ENCODE results near the gene BAG1. TPM values are rescaled to one million over a fixed set of nuclear protein-coding genes. Genes with fewer than 3 reads are reported as not detected.
A peak's percentile ranks its signal among the peaks of the same experiment; 100 is the strongest.

The BAG1 gene
- total RNA-seq, 1 donor from 2014 or later = 58.3 TPM

- DNase-seq (peak; percentile 97), ATAC-seq (ENCODE audit: low read depth) (peak; percentile 80)
- POLR2A ChIA-PET = interaction anchor here (0.6 to 2.2 kb wide), 32 partner anchors 8 to 1320 kb away, joined by 3 to 22 read pairs (median 5); partner anchors contain the start of genes B4GALT1, BAG1, CHMP5 and DNAJA1
- Mint-ChIP-seq H3K36me3 (ENCODE audit: low read depth) (peaks cover 43% of the 10 kb centered on the region), H3K4me3 (peak within 1 kb of the TSS; percentile 99), H3K9me3 (no peaks in the 10 kb centered on the region), H3K27me3 (no peaks in the 10 kb centered on the region), H3K4me1 (peaks cover 62% of the 10 kb centered on the region), H3K27ac (peak within 1 kb of the TSS; percentile 100)
- CTCF ChIA-PET = interaction anchor here (0.7 to 1.2 kb wide), 3 partner anchors 26 to 183 kb away, joined by 3 to 4 read pairs (median 4); partner anchors contain the start of genes BAG1, CHMP5 and NOL6
- intact Hi-C loops (cut with micrococcal nuclease) = loop anchor here (1.0 to 10.0 kb wide), 9 partner anchors 26 to 1038 kb away; partner anchors contain the start of genes APTX, B4GALT1, BAG1 and DNAJA1
- TF ChIP-seq CTCF (IDR thresholded peaks at IDR 0.05) = no peak
Observed at GRCh38 chr9:33290247-33291030, 25.9 kb upstream of the BAG1 start, which contains the start of gene NFX1. TSS of gene NFX1 (plus strand) at chr9:33290516. CDS start at chr9:33290573, 57 bp downstream.

GRCh38 chr9:33289936-33290246 is 25.4 kb upstream of the BAG1 start:
- Mint-ChIP-seq H3K27ac (peak overlapping the region; percentile 100), H3K9me3 (no peaks in the 10 kb centered on the region), H3K4me3 (peak overlapping the region; percentile 99), H3K4me1 (peaks cover 58% of the 10 kb centered on the region), H3K36me3 (ENCODE audit: low read depth) (peaks cover 40% of the 10 kb centered on the region), H3K27me3 (no peaks in the 10 kb centered on the region)
- POLR2A ChIA-PET = interaction anchor here (0.6 to 2.2 kb wide), 32 partner anchors 9 to 1321 kb away, joined by 3 to 22 read pairs (median 5); partner anchors contain the start of genes B4GALT1, BAG1, CHMP5 and DNAJA1
- no peak for TF ChIP-seq CTCF (IDR thresholded peaks at IDR 0.05)
- ATAC-seq (ENCODE audit: low read depth) = no peak
- no peak for DNase-seq
- CTCF ChIA-PET = interaction anchor here (0.7 to 1.2 kb wide), 3 partner anchors 25 to 184 kb away, joined by 3 to 4 read pairs (median 4); partner anchors contain the start of genes BAG1, CHMP5 and NOL6
- intact Hi-C loops (cut with micrococcal nuclease) = loop anchor here (1.0 to 10.0 kb wide), 10 partner anchors 26 to 1039 kb away; partner anchors contain the start of genes APTX, B4GALT1, BAG1 and DNAJA1

GRCh38 chr9:33289496-33289895 is 25.0 kb upstream of the BAG1 start:
- no peaks in the 10 kb centered on the region for H3K27me3 Mint-ChIP-seq
- H3K36me3 Mint-ChIP-seq (ENCODE audit: low read depth) = peaks cover 36% of the 10 kb centered on the region
- intact Hi-C loops (cut with micrococcal nuclease) = loop anchor here (5.0 kb wide), 1 partner anchor 38 kb away; no protein-coding TSS in a partner anchor
- ChIA-PET POLR2A (interaction anchor here (0.7 to 2.2 kb wide), 22 partner anchors 9 to 738 kb away, joined by 3 to 22 read pairs (median 5); partner anchors contain the start of genes B4GALT1, BAG1, CHMP5 and DNAJA1), CTCF (interaction anchor here (1.0 kb wide), 1 partner anchor 184 kb away, joined by 4 read pairs; the partner anchor contains the start of gene NOL6)
- DNase-seq = peak; percentile 18
- no peaks in the 10 kb centered on the region for H3K9me3 Mint-ChIP-seq
- H3K27ac Mint-ChIP-seq = peak overlapping the region; percentile 100
- H3K4me3 Mint-ChIP-seq = peak overlapping the region; percentile 99
- peaks cover 54% of the 10 kb centered on the region for H3K4me1 Mint-ChIP-seq
- no peak for TF ChIP-seq CTCF (IDR thresholded peaks at IDR 0.05)
- ATAC-seq (ENCODE audit: low read depth) = no peak

GRCh38 chr9:33288828-33289483 is 24.4 kb upstream of the BAG1 start:
- H3K36me3 Mint-ChIP-seq (ENCODE audit: low read depth) = peaks cover 30% of the 10 kb centered on the region
- ATAC-seq (ENCODE audit: low read depth) = no peak
- peak overlapping the region; percentile 19 for H3K4me3 Mint-ChIP-seq
- intact Hi-C loops (cut with micrococcal nuclease) = loop anchor here (5.0 kb wide), 1 partner anchor 38 kb away; no protein-coding TSS in a partner anchor
- peak overlapping the region; percentile 100 for H3K27ac Mint-ChIP-seq
- no peak for TF ChIP-seq CTCF (IDR thresholded peaks at IDR 0.05)
- POLR2A ChIA-PET = interaction anchor here (1.9 to 2.2 kb wide), 2 partner anchors 21 to 264 kb away, joined by 5 to 22 read pairs; partner anchors contain the start of gene DNAJA1
- H3K9me3 Mint-ChIP-seq = no peaks in the 10 kb centered on the region
- peak; percentile 19 for DNase-seq
- peaks cover 48% of the 10 kb centered on the region for H3K4me1 Mint-ChIP-seq
- CTCF ChIA-PET = no interaction called here
- no peaks in the 10 kb centered on the region for H3K27me3 Mint-ChIP-seq
